Colonic mucosa (tissue), 4 donors: ENCODE data around the gene IRF1. TPM values are rescaled to one million over a fixed set of nuclear protein-coding genes. Genes with fewer than 3 reads are reported as not detected.

ENCODE experiments used
- DNase-seq: peaks from one replicate; pipeline ENCODE4 v3.0.0-alpha.2; 2020
- H3K27ac ChIP-seq: fragments of 200-600 bp; one replicate; pipeline ENCODE4 v1.8.0; 2021
- H3K27me3 ChIP-seq: fragments of 200-600 bp; one replicate; pipeline ENCODE4 v1.8.0; 2021
- H3K36me3 ChIP-seq: fragments of 200-600 bp; one replicate; pipeline ENCODE4 v1.8.0; 2021
- H3K4me1 ChIP-seq: fragments of 200-600 bp; one replicate; pipeline ENCODE4 v1.8.0; 2021; ENCODE audit warnings: mild to moderate bottlenecking
- H3K4me3 ChIP-seq: fragments of 200-600 bp; one replicate; pipeline ENCODE4 v1.8.0; 2021
- H3K9ac ChIP-seq, 2 donors: one replicate each; pipeline ENCODE4 v1.7.0; 2013; ENCODE audit warnings: control low read depth in 2 of 2, low read depth in 2 of 2, low read length in 2 of 2
- H3K9me3 ChIP-seq: fragments of 200-600 bp; one replicate; pipeline ENCODE4 v1.8.0; 2021
- CTCF ChIP-seq: fragments of 200-600 bp; IDR thresholded peaks from one replicate; pipeline ENCODE4 v1.8.0; 2022; ENCODE audit warnings: antibody characterized with exemption, mild to moderate bottlenecking
- intact Hi-C: fragments of 100-400 bp; cut with DNase I; formaldehyde crosslinking; loops from one replicate; pipeline ENCODE4 v1.14.1; 2022
- total RNA-seq, 2 donors: library from RNA; stranded (reverse); fragmentation: NEBNext Ultra II Directional in 1 of 2; extraction: Animal tissue kit (Norgen Biotek cat#: 25700) in 1 of 2; gene quantifications; one replicate each; pipeline ENCODE4 v1.2.1, GENCODE V29; 2021
- donor health status: healthy.
- donor health status: DM: no; HTN: no; CAD: no.
- donor health status: DM: no; HTN: no; CAD: no.

Gene IRF1
- total RNA-seq, 2 donors from 2014 or later, result 59.7 to 87.8 TPM

GRCh38 chr5:132496631-132497487 lies 6.3 kb upstream of the IRF1 start:
- Histone ChIP-seq H3K4me1 (peaks cover 27% of the 10 kb centered on the region), H3K9ac (peak overlapping the region; percentile 71 to 95), H3K27me3 (no peaks in the 10 kb centered on the region), H3K36me3 (no peaks in the 10 kb centered on the region), H3K9me3 (no peaks in the 10 kb centered on the region), H3K4me3 (peak overlapping the region; percentile 41), H3K27ac (peak overlapping the region; percentile 91)
- intact Hi-C loops, result no loop called here
- no peak for TF ChIP-seq CTCF
- DNase-seq, result peak; percentile 95

- Histone ChIP-seq H3K4me3 (peak overlapping the region; percentile 41), H3K9ac (peak overlapping the region; percentile 77 to 95), H3K9me3 (no peaks in the 10 kb centered on the region), H3K4me1 (peaks cover 28% of the 10 kb centered on the region), H3K27ac (peak overlapping the region; percentile 91), H3K27me3 (no peaks in the 10 kb centered on the region), H3K36me3 (no peaks in the 10 kb centered on the region)
- intact Hi-C loops, result no loop called here
- TF ChIP-seq CTCF, result no peak
- peak; percentile 97 for DNase-seq
Measured at GRCh38 chr5:132496191-132496630, 5.6 kb upstream of the IRF1 start.

- H3K27me3 ChIP-seq, result no peaks in the 10 kb centered on the region
- peak overlapping the region; percentile 91 for H3K27ac ChIP-seq
- TF ChIP-seq CTCF, result no peak
- H3K4me1 ChIP-seq, result peaks cover 24% of the 10 kb centered on the region
- H3K9me3 ChIP-seq, result no peaks in the 10 kb centered on the region
- peak overlapping the region; percentile 77 to 95 for H3K9ac ChIP-seq
- intact Hi-C loops, result no loop called here
- peak overlapping the region; percentile 41 for H3K4me3 ChIP-seq
- DNase-seq, result peak; percentile 83
- no peaks in the 10 kb centered on the region for H3K36me3 ChIP-seq
Measured at GRCh38 chr5:132495667-132496190, 5.2 kb upstream of the IRF1 start.

- Histone ChIP-seq H3K27ac (no peak overlapping the region), H3K27me3 (no peaks in the 10 kb centered on the region), H3K9ac (peak overlapping the region in 1 of 2 donors; percentile 95), H3K4me1 (peaks cover 18% of the 10 kb centered on the region), H3K36me3 (no peaks in the 10 kb centered on the region), H3K4me3 (no peak overlapping the region), H3K9me3 (no peaks in the 10 kb centered on the region)
- TF ChIP-seq CTCF, result no peak
- intact Hi-C loops, result loop anchor here (5.0 kb wide), 1 partner anchor 77 kb away; no protein-coding TSS in a partner anchor
- DNase-seq, result peak; percentile 9
Measured at GRCh38 chr5:132493821-132494220, 3.2 kb upstream of the IRF1 start.

GRCh38 chr5:132493241-132493640 lies 2.7 kb upstream of the IRF1 start:
- DNase-seq, result peak; percentile 16
- no peak overlapping the region for H3K9ac ChIP-seq
- H3K27ac ChIP-seq, result no peak overlapping the region
- H3K4me1 ChIP-seq, result peaks cover 18% of the 10 kb centered on the region
- no peaks in the 10 kb centered on the region for H3K9me3 ChIP-seq
- no peaks in the 10 kb centered on the region for H3K27me3 ChIP-seq
- intact Hi-C loops, result loop anchor here (5.0 kb wide), 1 partner anchor 76 kb away; no protein-coding TSS in a partner anchor
- no peak for TF ChIP-seq CTCF
- H3K36me3 ChIP-seq, result no peaks in the 10 kb centered on the region
- no peak overlapping the region for H3K4me3 ChIP-seq
